PC-3 (cell line): ENCODE results near the gene SMAP2.

Experiments
- CTCF ChIP-seq: fragments of 300-600 bp; sonication (generic); conservative IDR thresholded peaks from 2 replicates; pipeline ENCODE4 v1.5.1; 2017; ENCODE audit warnings: antibody characterized with exemption, low read depth, mild to moderate bottlenecking, low read length
- EZH2 ChIP-seq: fragments of 300-600 bp; sonication (generic); IDR thresholded peaks from one replicate; pipeline ENCODE4 v1.6.1; 2017; ENCODE audit warnings: antibody characterized with exemption, mild to moderate bottlenecking, low read length; ENCODE audit not compliant: unreplicated experiment
- EZH2phosphoT487 ChIP-seq: fragments of 300-600 bp; sonication (generic); IDR thresholded peaks from 2 replicates; pipeline ENCODE4 v1.6.1; 2018; ENCODE audit warnings: mild to moderate bottlenecking, antibody characterized with exemption, low read length, borderline replicate concordance

GRCh38 chr1:40423951-40424618, 50.6 kb downstream of the SMAP2 start:
- no peak for TF ChIP-seq CTCF
- no peak for TF ChIP-seq EZH2
- no peak for TF ChIP-seq EZH2phosphoT487
